Right cardiac atrium (tissue), 5 donors: ENCODE measurements around the gene GPATCH1. TPM values are rescaled to one million over a fixed set of nuclear protein-coding genes. Genes with fewer than 3 reads are reported as not detected.
"Not testable (repeated sequence)": the region's sequence is repeated elsewhere in the genome, so short reads cannot be mapped to it uniquely, and the experiment has no call there.

Experiments used
- ATAC-seq, 2 donors: fragments of 200-7000 bp; cut with Tn5 transposase; one replicate each; pipeline versions ENCODE4 v1.8.0 to v1.9.1; 2020; ENCODE audit warnings: moderate library complexity in 2 of 2, mild to moderate bottlenecking in 1 of 2
- DNase-seq, 3 donors: peaks; one replicate each; pipeline ENCODE4 v3.0.0-alpha.2; 2020
- H3K27ac ChIP-seq: one replicate; pipeline ENCODE4 v1.5.1; 2013; ENCODE audit warnings: mild to moderate bottlenecking, low read length, control low read depth, moderate library complexity
- H3K27me3 ChIP-seq: one replicate; pipeline ENCODE4 v1.6.1; 2013; ENCODE audit not compliant: control insufficient read depth, insufficient read depth
- H3K4me1 ChIP-seq: one replicate; pipeline ENCODE4 v1.6.1; 2013; ENCODE audit warnings: low read length; ENCODE audit not compliant: control insufficient read depth, insufficient read depth
- H3K4me3 ChIP-seq: one replicate; pipeline ENCODE4 v1.5.1; 2013; ENCODE audit warnings: low read length, control low read depth
- H3K9me3 ChIP-seq: one replicate; pipeline ENCODE4 v1.6.1; 2013; ENCODE audit warnings: low read length; ENCODE audit not compliant: control insufficient read depth
- WGBS: extraction: QIAGEN DNeasy Blood & Tissue Kit; methylation state at CpG from one replicate; pipeline ENCODE4 v1.1.7; 2013; 5-methylcytosine and 5-hydroxymethylcytosine counted together
- intact Hi-C, 4 donors: fragments of 100-400 bp; cut with DNase I; formaldehyde crosslinking; loops; one replicate each; pipeline versions ENCODE4 v1.11.0 to v1.14.0; 2022 to 2023
- polyA plus RNA-seq: library from polyadenylated mRNA; stranded (reverse); fragments of 200-250 nt; gene quantifications from one replicate; pipeline ENCODE4 v1.2.3, GENCODE V29; 2013
- total RNA-seq, 4 donors: library from RNA; stranded (reverse); fragmentation: NEBNext Ultra II Directional; extraction: Animal tissue kit (Norgen Biotek cat#: 25700); gene quantifications; one replicate each; pipeline ENCODE4 v1.2.1, GENCODE V29; 2021
- donor health status: healthy with polysubstance abuse.
- donor health status: DM: no; HTN: yes; CAD: no.
- donor health status: DM: no; HTN: no; CAD: no.
- donor health status: DM: no; HTN: yes; CAD: no; lungs with severe emphysema.
- donor health status: DM: yes; HTN: yes; CAD: no.

GPATCH1 gene
- total and polyA plus RNA-seq, 5 donors = 3.0 to 7.2 (median 5.4) TPM

DNA sequence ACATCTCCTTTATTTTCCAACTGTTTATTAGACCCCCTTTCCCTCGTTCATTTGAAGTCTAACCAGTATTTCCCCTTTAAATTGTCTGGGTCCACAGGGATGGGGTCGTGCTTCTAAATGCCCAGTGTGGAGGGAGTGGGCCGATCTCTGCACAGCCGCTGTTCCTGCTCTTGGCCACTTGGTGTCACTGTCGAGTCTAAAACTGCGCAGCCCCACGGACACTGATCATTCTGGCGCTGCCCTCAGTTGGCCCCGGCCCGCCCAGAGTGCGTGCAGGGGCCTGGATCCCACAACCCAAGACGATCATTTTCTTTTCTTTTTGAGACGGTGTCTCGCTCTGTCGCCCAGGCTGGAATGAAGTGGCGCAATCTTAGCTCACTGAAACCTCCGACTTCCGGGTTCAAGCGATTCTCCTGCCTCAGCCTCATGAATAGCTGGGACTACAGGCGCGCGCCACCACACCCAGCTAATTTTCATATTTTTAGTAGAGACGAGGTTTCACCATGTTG is 63.0 kb downstream of the GPATCH1 start:
- Histone ChIP-seq H3K9me3 (no peaks in the 10 kb centered on the region), H3K27me3 (no peaks in the 10 kb centered on the region), H3K4me1 (no peaks in the 10 kb centered on the region), H3K4me3 (no peak overlapping the region), H3K27ac (no peak overlapping the region)
- 26% methylated on average over 23 of the region's 23 CpGs for WGBS
- ATAC-seq (peak; percentile 92 to 96), DNase-seq (peak; percentile 61 to 86 (median 82))
- intact Hi-C loops = loop anchor here in 2 of 4 donors (5.0 kb wide), 1 partner anchor 38 kb away; no protein-coding TSS in a partner anchor

DNA sequence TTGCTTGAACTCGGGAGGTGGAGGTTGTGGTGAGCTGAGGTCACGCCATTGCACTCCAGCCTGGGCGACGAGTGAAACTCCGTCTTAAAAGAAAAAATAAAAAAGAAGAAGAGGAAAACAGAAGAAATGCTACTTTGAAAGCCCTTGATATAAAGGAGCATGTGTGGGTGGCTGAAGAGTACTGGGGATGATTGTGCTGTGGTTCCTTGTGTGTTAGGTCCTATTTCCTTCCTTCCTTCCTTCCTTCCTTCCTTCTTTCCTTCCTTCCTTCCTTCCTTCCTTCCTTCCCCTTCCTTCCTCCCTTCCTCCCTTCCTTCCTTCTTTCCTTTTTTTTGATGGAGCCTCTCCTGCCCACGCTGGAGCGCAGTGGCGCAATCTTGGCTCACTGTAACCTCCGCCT is 65.2 kb downstream of the GPATCH1 start:
- intact Hi-C loops = no loop called here
- ATAC-seq (no peak), DNase-seq (no peak)
- Histone ChIP-seq H3K27me3 (no peaks in the 10 kb centered on the region), H3K4me1 (no peaks in the 10 kb centered on the region), H3K9me3 (no peaks in the 10 kb centered on the region), H3K27ac (no peak overlapping the region), H3K4me3 (no peak overlapping the region)
- 88% methylated on average over 9 of the region's 9 CpGs for WGBS

DNA sequence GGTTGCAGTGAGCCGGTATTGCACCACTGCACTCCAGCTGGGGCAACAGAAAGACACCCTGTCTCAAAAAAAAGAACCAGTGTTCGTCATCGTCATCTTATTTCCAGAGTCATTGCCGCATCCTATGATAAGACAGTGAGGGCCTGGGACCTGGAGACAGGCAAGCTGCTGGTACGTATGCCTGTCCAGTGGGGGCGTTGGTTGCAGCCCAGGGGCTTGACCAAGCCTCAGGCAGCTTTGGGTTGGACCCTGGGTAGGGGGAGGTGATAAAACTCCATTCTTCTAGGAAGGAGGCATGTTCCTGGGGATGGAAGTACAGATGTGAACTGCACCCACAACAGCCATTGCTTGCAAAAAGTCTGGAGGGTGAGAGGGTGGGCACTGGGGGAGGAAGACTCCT is 66.6 kb downstream of the GPATCH1 start:
- intact Hi-C loops = no loop called here
- Histone ChIP-seq H3K27me3 (no peaks in the 10 kb centered on the region), H3K27ac (no peak overlapping the region), H3K4me1 (no peaks in the 10 kb centered on the region), H3K4me3 (no peak overlapping the region), H3K9me3 (no peaks in the 10 kb centered on the region)
- ATAC-seq (no peak), DNase-seq (no peak)
- WGBS = 83% methylated on average over 6 of the region's 6 CpGs

DNA sequence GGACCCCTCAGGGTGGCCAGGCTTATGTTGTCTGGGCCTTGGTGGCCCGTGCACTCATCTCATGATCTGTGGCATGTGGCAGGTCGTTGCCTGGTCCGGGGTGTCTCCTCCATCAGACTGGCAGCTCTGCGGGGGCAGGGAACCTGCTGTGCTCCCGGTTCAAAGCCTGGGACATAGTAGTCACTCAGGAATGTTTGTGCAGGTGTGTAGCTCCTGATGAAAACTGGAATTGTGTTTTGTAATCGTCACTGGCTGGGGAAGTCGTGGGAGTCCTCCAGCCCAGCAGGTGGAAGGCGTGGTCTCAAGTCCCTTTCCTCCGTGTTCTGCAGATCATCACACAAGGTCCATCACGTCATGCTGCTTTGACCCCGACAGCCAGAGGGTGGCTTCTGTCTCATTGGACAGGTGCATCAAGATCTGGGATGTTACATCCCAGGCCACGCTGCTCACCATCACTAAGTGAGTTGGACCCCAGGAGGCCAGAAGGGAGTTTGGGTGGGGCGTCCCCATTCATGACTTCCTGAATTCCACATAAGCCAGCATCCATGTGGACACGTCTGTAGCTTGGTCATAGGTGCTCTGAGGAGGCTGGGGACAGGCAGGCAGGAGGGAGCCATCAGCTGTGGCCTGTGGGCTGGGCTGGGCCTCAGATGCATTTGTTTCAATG is 70.0 kb downstream of the GPATCH1 start:
- 74% methylated on average over 14 of the region's 14 CpGs for WGBS
- intact Hi-C loops = no loop called here
- no peak for DNase-seq
- no peak overlapping the region for H3K27ac ChIP-seq
- H3K4me1 ChIP-seq = no peaks in the 10 kb centered on the region
- H3K4me3 ChIP-seq = no peak overlapping the region
- no peaks in the 10 kb centered on the region for H3K27me3 ChIP-seq
- ATAC-seq = no peak
- no peaks in the 10 kb centered on the region for H3K9me3 ChIP-seq

DNA sequence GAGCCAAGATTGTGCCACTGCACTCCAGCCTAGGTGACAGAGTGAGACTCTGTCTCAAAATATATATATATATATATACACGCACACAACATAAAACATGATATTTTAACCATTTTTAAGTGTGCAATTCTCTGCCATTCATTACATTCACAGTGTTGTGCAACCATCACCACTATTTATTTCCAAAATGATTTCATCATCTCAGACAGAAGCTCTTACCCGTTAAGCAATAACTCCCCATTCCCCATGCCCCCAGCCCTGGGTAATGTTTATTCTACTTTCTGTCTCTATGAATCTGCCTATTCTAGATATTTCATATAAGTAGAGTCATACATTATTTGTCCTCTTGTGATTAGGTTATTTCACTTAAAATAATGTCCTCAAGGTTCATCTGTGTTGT is 71.2 kb downstream of the GPATCH1 start:
- Histone ChIP-seq H3K4me3 (no peak overlapping the region), H3K27ac (no peak overlapping the region), H3K9me3 (no peaks in the 10 kb centered on the region), H3K27me3 (no peaks in the 10 kb centered on the region), H3K4me1 (no peaks in the 10 kb centered on the region)
- no peak for ATAC-seq
- intact Hi-C loops = no loop called here
- no peak for DNase-seq
- WGBS = 62% methylated on average over 2 of the region's 2 CpGs

DNA sequence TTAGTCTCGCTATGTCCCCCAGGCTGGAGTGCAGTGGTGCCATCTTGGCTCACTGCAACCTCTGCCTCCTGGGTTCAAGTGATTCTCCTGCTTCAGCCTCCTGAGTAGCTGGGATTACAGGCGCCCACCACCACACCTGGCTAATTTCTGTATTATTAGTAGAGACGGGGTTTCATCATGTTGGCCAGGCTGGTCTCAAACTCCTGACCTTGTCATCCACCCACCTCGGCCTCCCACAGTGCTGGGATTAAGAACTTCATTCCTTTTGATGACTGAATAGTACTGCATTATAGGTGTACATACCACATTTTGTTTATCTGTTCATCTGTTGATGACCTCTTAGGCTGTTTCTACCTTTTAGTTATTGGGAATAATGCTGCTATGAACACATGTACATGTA is 71.6 kb downstream of the GPATCH1 start:
- ATAC-seq, H3K4me3 ChIP-seq, H3K27me3 ChIP-seq, intact Hi-C loops, H3K4me1 ChIP-seq, H3K9me3 ChIP-seq, H3K27ac ChIP-seq, DNase-seq: not testable (repeated sequence)
- WGBS = 81% methylated on average over 4 of the region's 4 CpGs

DNA sequence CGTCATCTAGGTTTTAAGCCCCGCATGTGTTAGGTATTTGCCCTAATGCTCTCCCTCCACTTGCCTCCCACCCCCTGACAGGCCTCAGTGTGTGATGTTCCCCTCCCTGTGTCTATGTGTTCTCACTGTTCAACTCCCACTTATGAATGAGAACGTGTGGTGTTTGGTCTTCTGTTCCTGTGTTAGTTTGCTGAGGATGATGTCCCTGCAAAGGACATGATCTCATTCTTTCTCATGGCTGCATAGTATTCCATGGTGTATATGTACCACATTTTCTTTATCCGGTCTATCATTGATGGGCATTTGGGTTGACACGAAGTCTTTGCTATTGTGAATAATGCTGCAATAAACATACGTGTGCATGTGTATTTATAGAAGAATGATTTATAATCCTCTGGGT is 73.3 kb downstream of the GPATCH1 start:
- intact Hi-C loops, ATAC-seq, H3K27ac ChIP-seq, DNase-seq, H3K4me1 ChIP-seq, H3K4me3 ChIP-seq, H3K27me3 ChIP-seq, H3K9me3 ChIP-seq: not testable (repeated sequence)
- WGBS = 86% methylated on average over 6 of the region's 6 CpGs

DNA sequence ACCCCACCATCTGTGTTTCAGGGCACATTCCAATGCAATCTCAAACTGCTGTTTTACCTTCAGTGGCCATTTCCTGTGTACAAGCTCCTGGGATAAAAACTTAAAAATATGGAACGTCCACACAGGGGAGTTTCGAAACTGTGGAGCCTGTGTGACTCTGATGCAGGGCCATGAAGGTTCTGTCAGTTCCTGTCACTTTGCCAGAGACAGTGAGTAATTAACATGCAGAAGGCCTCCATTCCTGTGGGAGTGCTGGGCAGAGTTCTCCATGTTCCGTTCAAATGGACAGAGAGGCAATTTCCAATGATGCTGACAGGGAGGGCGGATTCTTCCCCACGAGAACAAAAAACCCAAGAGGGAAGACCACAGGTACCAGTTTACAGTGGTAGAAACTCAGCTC is 75.4 kb downstream of the GPATCH1 start:
- DNase-seq = no peak

DNA sequence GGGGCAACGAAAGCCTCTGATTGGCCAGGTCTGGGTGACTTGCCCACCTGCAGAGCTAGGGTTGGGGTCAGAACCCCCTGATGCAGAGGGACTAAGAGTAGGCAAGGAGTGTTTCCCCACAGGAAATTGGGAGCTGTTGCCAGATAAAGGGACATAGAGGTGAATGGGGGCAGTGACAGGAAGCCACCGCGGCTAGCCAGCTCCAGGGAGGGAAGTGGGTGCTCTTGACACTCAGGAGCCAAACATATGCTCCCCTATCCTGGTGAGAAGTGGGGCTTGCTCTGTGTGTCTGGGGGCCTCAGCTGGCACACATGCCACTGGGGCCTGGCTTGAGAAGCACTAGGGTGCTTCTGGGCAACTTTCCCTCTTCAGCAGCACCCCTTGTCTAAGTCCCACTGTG is 76.9 kb downstream of the GPATCH1 start:
- ATAC-seq = no peak
- Histone ChIP-seq H3K27me3 (no peaks in the 10 kb centered on the region), H3K9me3 (no peaks in the 10 kb centered on the region), H3K4me1 (no peaks in the 10 kb centered on the region), H3K27ac (no peak overlapping the region), H3K4me3 (no peak overlapping the region)
- DNase-seq = no peak
- WGBS = 60% methylated on average over 3 of the region's 3 CpGs
- intact Hi-C loops = no loop called here

More for the DNA sequence above, 75.4 kb downstream of the GPATCH1 start:
- no peak overlapping the region for H3K27ac ChIP-seq
- intact Hi-C loops = no loop called here
- no peaks in the 10 kb centered on the region for H3K9me3 ChIP-seq
- WGBS = 61% methylated on average over 5 of the region's 5 CpGs
- no peak for ATAC-seq
- H3K4me1 ChIP-seq = no peaks in the 10 kb centered on the region
- no peaks in the 10 kb centered on the region for H3K27me3 ChIP-seq
- H3K4me3 ChIP-seq = no peak overlapping the region

DNA sequence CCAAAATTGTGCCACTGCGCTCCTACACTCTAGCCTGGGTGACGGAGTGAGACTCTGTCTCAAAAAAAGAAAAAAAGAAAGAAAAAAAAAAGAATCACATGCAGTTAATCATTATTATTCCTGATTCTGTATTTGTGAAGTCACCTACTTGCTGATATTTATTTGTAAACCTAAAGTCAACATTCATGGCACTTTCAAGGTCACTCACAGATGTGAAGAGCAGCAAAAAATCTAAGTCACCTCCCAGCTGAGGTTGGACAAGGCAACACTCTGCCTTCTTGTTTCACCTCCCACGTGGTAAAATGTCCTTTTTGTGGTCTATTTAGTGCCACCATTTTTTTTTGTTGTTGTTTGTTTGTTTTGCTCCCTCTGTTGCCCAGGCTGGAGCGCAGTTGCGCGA is 77.4 kb downstream of the GPATCH1 start:
- 91% methylated on average over 6 of the region's 6 CpGs for WGBS
- ATAC-seq (no peak), DNase-seq (no peak)
- H3K4me3 ChIP-seq = no peak overlapping the region
- no peaks in the 10 kb centered on the region for H3K4me1 ChIP-seq
- no peaks in the 10 kb centered on the region for H3K27me3 ChIP-seq
- no peaks in the 10 kb centered on the region for H3K9me3 ChIP-seq
- H3K27ac ChIP-seq = no peak overlapping the region
- intact Hi-C loops = no loop called here

DNA sequence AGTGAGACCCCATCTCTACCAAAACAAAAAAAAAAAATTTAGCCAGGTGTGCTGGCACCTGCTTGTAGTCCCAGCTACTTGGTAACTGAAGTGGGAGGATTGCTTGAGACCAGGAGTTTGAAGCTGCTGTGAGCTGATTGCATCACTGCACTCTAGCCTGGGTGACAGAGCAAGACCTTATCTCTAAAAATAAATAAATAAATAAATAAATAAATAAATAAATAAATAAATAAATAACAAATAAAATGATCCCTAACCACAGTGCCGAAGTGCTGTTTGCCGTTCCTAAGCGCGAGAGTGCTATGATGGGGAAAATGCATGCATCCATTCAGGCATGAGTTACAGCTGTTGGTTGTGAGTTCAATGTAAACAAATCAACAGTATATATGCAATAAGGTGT is 78.2 kb downstream of the GPATCH1 start:
- intact Hi-C loops = no loop called here
- Histone ChIP-seq H3K27me3 (no peaks in the 10 kb centered on the region), H3K27ac (no peak overlapping the region), H3K4me3 (no peak overlapping the region), H3K4me1 (no peaks in the 10 kb centered on the region), H3K9me3 (no peaks in the 10 kb centered on the region)
- WGBS = 99% methylated on average over 4 of the region's 4 CpGs
- DNase-seq (no peak), ATAC-seq (no peak)

DNA sequence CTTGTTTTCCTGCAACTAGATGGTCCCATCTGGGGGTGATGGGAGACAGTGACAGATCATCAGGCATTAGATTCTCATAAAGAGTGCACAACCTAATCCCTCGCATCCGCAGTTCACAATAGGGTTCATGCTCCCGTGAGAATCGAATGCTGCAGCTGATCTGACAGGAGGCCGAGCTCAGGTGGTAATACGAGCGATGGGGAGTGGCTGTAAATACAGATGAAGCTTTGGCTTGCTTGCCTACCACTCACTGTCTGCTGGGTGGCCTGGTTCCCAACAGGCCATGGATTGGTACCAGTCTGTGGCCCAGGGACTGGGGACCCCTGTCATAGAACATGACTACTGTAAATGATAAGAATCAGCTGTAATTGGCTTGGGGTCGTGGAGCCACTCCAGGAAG is 78.9 kb downstream of the GPATCH1 start:
- WGBS = 93% methylated on average over 8 of the region's 8 CpGs
- no peaks in the 10 kb centered on the region for H3K4me1 ChIP-seq
- no peaks in the 10 kb centered on the region for H3K27me3 ChIP-seq
- H3K4me3 ChIP-seq = no peak overlapping the region
- DNase-seq (no peak), ATAC-seq (no peak)
- no peak overlapping the region for H3K27ac ChIP-seq
- no peaks in the 10 kb centered on the region for H3K9me3 ChIP-seq
- intact Hi-C loops = no loop called here
